ENCODE results near the gene TKTL1. TPM values are rescaled to one million over a fixed set of nuclear protein-coding genes. Genes with fewer than 3 reads are reported as not detected.

Gene TKTL1
- total RNA-seq, 1 donor from 2014 or later: not detected

DNA sequence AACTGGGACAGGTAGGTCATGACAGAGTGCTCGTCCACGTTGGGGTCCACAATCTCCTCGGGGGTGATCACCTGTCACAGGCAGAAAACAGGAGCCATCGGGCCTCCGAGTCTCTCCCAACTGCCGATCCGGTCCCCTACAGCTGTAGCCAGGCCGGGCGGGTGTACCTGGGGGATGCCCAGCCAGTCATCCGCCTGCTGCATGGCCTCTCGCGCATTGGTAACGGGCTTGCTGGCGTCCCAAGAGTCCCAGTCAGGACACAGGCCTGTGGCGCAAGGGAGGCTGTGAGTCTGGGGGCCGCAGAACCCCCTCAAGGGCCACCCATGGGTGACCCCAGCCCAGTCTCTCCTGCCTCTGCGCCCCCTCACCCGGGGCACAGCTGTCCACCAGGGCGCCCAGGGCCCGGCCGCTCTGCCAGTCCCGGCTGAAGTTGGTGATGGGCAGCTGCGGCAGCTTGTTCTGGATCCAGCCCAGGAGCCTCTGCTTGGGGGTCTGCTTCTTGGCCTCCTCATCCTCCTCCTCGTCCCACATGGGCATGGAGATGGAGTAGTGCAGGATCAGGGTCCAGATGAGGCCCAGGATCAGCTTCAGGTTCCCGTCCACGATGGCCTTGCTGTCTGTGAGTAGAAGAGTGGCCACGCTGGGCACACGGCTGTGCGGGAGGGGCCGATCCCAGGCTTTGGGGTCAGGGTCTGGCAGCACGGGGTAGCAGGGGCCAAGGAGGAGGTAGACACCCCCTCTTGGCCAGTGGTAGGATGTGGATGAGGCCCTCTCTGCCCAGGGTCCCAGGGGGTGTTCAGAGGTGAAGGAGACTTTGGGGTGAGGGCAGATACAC lies 72.1 kb downstream of the TKTL1 start:
- Mint-ChIP-seq H3K4me3 (ENCODE audit: unreplicated experiment) (peak overlapping the region; percentile 87), H3K4me1 (ENCODE audit: low read depth) (peaks cover 35% of the 10 kb centered on the region), H3K27me3 (ENCODE audit: low read depth) (no peaks in the 10 kb centered on the region), H3K9me3 (ENCODE audit: low read depth) (no peaks in the 10 kb centered on the region), H3K36me3 (ENCODE audit: low read depth) (peaks cover 19% of the 10 kb centered on the region), H3K27ac (ENCODE audit: unreplicated experiment) (peak overlapping the region; percentile 88)
- DNase-seq (ENCODE audit: low spot score): no peak
- TF ChIP-seq, protein P1, sequence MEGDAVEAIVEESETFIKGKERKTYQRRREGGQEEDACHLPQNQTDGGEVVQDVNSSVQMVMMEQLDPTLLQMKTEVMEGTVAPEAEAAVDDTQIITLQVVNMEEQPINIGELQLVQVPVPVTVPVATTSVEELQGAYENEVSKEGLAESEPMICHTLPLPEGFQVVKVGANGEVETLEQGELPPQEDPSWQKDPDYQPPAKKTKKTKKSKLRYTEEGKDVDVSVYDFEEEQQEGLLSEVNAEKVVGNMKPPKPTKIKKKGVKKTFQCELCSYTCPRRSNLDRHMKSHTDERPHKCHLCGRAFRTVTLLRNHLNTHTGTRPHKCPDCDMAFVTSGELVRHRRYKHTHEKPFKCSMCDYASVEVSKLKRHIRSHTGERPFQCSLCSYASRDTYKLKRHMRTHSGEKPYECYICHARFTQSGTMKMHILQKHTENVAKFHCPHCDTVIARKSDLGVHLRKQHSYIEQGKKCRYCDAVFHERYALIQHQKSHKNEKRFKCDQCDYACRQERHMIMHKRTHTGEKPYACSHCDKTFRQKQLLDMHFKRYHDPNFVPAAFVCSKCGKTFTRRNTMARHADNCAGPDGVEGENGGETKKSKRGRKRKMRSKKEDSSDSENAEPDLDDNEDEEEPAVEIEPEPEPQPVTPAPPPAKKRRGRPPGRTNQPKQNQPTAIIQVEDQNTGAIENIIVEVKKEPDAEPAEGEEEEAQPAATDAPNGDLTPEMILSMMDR (IDR thresholded peaks at IDR 0.05): no peak

DNA sequence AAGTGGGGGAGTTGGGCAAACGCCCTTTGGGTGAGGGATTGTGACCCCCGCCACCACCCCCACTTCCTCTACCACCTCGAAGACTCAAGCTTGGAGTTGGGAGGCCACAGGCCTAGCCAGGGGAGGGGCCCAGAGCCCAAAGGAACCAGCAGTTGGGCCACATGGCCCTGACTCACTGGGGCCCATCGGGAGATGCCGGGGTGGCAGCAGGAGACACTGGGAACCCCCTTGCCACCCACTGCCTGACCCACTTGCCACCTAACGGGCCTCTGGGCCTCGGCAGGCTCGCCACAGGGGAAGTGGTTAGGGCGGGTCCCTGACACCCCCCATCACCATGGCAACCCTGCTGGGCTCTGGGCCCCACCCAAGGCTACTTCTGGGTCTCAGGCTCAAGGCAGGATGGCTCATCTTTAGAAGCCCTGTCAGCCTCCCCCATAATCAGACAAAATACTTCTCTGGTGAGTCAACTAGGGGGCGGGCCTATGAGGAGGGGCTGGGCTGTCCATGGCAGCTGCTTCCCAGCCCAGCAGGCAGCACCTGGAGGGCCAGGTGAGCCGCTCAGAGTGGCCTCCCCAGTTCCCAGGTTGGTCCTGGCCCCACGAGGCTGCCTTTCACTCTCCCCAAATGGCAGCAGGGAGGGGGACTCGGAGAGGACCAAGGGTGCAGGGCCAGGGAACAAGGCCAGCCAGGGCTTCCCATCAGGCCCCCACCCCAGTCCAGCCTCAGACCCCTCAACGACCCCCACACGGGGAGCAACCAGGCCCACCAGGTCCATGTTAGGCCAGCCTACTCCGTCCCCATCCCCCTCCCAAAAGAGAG lies 73.2 kb downstream of the TKTL1 start:
- H3K27me3 Mint-ChIP-seq (ENCODE audit: low read depth): no peaks in the 10 kb centered on the region
- H3K4me3 Mint-ChIP-seq (ENCODE audit: unreplicated experiment): peak overlapping the region; percentile 87
- H3K36me3 Mint-ChIP-seq (ENCODE audit: low read depth): peaks cover 15% of the 10 kb centered on the region
- no peaks in the 10 kb centered on the region for H3K9me3 Mint-ChIP-seq (ENCODE audit: low read depth)
- no peak for DNase-seq (ENCODE audit: low spot score)
- peak overlapping the region; percentile 88 for H3K27ac Mint-ChIP-seq (ENCODE audit: unreplicated experiment)
- TF ChIP-seq, protein P1 (IDR thresholded peaks at IDR 0.05): no peak
- H3K4me1 Mint-ChIP-seq (ENCODE audit: low read depth): peaks cover 30% of the 10 kb centered on the region

GRCh38 chrX:154369449-154370299 lies 74.1 kb downstream of the TKTL1 start:
- TF ChIP-seq, protein P1 (IDR thresholded peaks at IDR 0.05): no peak
- Mint-ChIP-seq H3K4me3 (ENCODE audit: unreplicated experiment) (peak overlapping the region; percentile 87), H3K4me1 (ENCODE audit: low read depth) (peaks cover 28% of the 10 kb centered on the region), H3K36me3 (ENCODE audit: low read depth) (peaks cover 14% of the 10 kb centered on the region), H3K9me3 (ENCODE audit: low read depth) (no peaks in the 10 kb centered on the region), H3K27me3 (ENCODE audit: low read depth) (no peaks in the 10 kb centered on the region), H3K27ac (ENCODE audit: unreplicated experiment) (peak overlapping the region; percentile 88)
- DNase-seq (ENCODE audit: low spot score): no peak

DNA sequence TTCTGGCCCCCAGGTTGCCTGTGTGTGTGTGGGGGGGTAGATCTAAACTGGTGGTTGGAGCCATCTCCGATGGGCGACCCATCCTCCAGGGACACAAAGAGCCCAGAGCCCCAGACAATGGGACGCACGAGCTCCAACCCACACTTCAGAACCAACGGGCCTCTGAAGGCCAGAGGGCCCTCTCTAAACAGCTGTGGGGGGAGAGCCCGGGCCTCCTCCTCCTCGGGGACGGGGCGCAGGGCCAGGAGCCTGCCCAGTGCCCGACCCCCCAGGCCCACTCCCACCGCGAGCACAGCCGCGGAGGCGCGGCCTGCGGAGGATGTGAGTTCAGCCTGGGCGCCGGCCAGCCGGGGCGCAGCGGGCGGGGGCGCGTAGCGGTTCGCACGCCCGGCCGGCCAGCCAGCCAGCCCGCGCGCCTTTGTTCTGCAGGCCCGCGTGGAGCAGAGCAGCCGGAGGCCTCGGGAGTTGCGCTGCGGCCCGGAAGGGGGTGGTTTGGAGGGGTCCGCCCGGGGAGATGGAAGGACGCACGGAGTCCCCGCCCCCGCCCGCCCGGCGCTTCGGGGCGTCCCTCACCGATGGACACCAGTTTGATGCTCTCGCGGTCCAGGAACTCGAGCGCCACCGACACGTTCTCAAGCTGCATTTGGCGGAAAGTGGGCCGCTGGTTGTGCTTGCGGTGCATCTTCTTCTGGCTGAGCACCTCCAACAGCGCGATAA lies 74.9 kb downstream of the TKTL1 start:
- H3K27ac Mint-ChIP-seq (ENCODE audit: unreplicated experiment): peak overlapping the region; percentile 76
- peaks cover 14% of the 10 kb centered on the region for H3K36me3 Mint-ChIP-seq (ENCODE audit: low read depth)
- peaks cover 31% of the 10 kb centered on the region for H3K4me1 Mint-ChIP-seq (ENCODE audit: low read depth)
- H3K27me3 Mint-ChIP-seq (ENCODE audit: low read depth): no peaks in the 10 kb centered on the region
- H3K4me3 Mint-ChIP-seq (ENCODE audit: unreplicated experiment): peak overlapping the region; percentile 87
- no peaks in the 10 kb centered on the region for H3K9me3 Mint-ChIP-seq (ENCODE audit: low read depth)
- TF ChIP-seq, protein P1 (IDR thresholded peaks at IDR 0.05): no peak
- no peak for DNase-seq (ENCODE audit: low spot score)
